Activated T-cell treated with anti-CD3 and anti-CD28 coated beads, Interleukin-2, amount 50 U/mL, for 4 hours (primary cell): Measurements from ENCODE around the gene CNRIP1. TPM values are rescaled to one million over a fixed set of nuclear protein-coding genes. Genes with fewer than 3 reads are reported as not detected.
A peak's percentile ranks its signal among the peaks of the same experiment; 100 is the strongest.

ENCODE experiments used
- ATAC-seq, 2 donors: fragments of 200-7000 bp; cut with Tn5 transposase; one replicate each; pipeline ENCODE4 v1.10.0; 2021
- DNase-seq: peaks from one replicate; pipeline ENCODE4 v3.0.0-alpha.2; 2020
- H3K27me3 Mint-ChIP-seq: one replicate; pipeline ENCODE4 v1.8.0; 2021; ENCODE audit warnings: low read depth, mixed read lengths
- H3K36me3 Mint-ChIP-seq: one replicate; pipeline ENCODE4 v1.8.0; 2022; ENCODE audit warnings: mixed read lengths; ENCODE audit not compliant: insufficient read depth
- H3K4me1 Mint-ChIP-seq: one replicate; pipeline ENCODE4 v1.8.0; 2021; ENCODE audit warnings: low read depth, mixed read lengths
- H3K4me3 Mint-ChIP-seq: one replicate; pipeline ENCODE4 v1.8.0; 2021; ENCODE audit warnings: mild to moderate bottlenecking, moderate library complexity, mixed read lengths
- H3K9me3 Mint-ChIP-seq: one replicate; pipeline ENCODE4 v1.8.0; 2021; ENCODE audit warnings: mixed read lengths
- total RNA-seq, 3 donors: library from RNA; stranded (reverse); gene quantifications; one replicate each; pipeline ENCODE4 v1.2.1, GENCODE V29; 2021

The CNRIP1 gene
- total RNA-seq, 3 donors from 2014 or later = 0.11 to 0.13 TPM; not detected in 1

GRCh38 chr2:68258851-68259250 lies 60.9 kb downstream of the CNRIP1 start:
- peaks cover 19% of the 10 kb centered on the region for H3K4me1 Mint-ChIP-seq
- no peak for ATAC-seq
- no peak for DNase-seq
- peaks cover 2% of the 10 kb centered on the region for H3K36me3 Mint-ChIP-seq
- no peak overlapping the region for H3K4me3 Mint-ChIP-seq
- H3K27me3 Mint-ChIP-seq = no peaks in the 10 kb centered on the region
- no peaks in the 10 kb centered on the region for H3K9me3 Mint-ChIP-seq

GRCh38 chr2:68256093-68256450 lies 63.7 kb downstream of the CNRIP1 start:
- H3K4me3 Mint-ChIP-seq = no peak overlapping the region
- H3K36me3 Mint-ChIP-seq = peaks cover 5% of the 10 kb centered on the region
- H3K4me1 Mint-ChIP-seq = peaks cover 25% of the 10 kb centered on the region
- ATAC-seq (no peak), DNase-seq (no peak)
- H3K27me3 Mint-ChIP-seq = no peaks in the 10 kb centered on the region
- H3K9me3 Mint-ChIP-seq = no peaks in the 10 kb centered on the region

GRCh38 chr2:68253219-68254068 lies 66.3 kb downstream of the CNRIP1 start:
- Mint-ChIP-seq H3K4me1 (peaks cover 36% of the 10 kb centered on the region), H3K9me3 (no peaks in the 10 kb centered on the region), H3K27me3 (no peaks in the 10 kb centered on the region)

GRCh38 chr2:68252400-68253218 lies 67.1 kb downstream of the CNRIP1 start, which contains the start of gene PPP3R1:
TSS of gene PPP3R1 (minus strand) at chr2:68252532. CDS start at chr2:68252127, 405 bp downstream.
- Mint-ChIP-seq H3K4me1 (peaks cover 36% of the 10 kb centered on the region), H3K9me3 (no peaks in the 10 kb centered on the region), H3K4me3 (peak within 1 kb of the TSS; percentile 99), H3K36me3 (peaks cover 8% of the 10 kb centered on the region), H3K27me3 (no peaks in the 10 kb centered on the region)
- peak; percentile 90 for DNase-seq
- ATAC-seq = peak; percentile 86 to 87

More at GRCh38 chr2:68253219-68254068, 66.3 kb downstream of the CNRIP1 start:
- Mint-ChIP-seq H3K4me3 (peak overlapping the region; percentile 97), H3K36me3 (peaks cover 8% of the 10 kb centered on the region)
- DNase-seq (peak; percentile 11), ATAC-seq (no peak)

GRCh38 chr2:68251855-68252399 lies 67.8 kb downstream of the CNRIP1 start:
- no peaks in the 10 kb centered on the region for H3K9me3 Mint-ChIP-seq

GRCh38 chr2:68251187-68251854 lies 68.4 kb downstream of the CNRIP1 start:
- peaks cover 8% of the 10 kb centered on the region for H3K36me3 Mint-ChIP-seq
- ATAC-seq = peak; percentile 62 to 64
- H3K27me3 Mint-ChIP-seq = no peaks in the 10 kb centered on the region
- H3K4me3 Mint-ChIP-seq = peak overlapping the region; percentile 99
- peak; percentile 67 for DNase-seq
- peaks cover 34% of the 10 kb centered on the region for H3K4me1 Mint-ChIP-seq
- no peaks in the 10 kb centered on the region for H3K9me3 Mint-ChIP-seq

More at GRCh38 chr2:68251855-68252399, 67.8 kb downstream of the CNRIP1 start:
- ATAC-seq (peak; percentile 13 to 19), DNase-seq (peak; percentile 41)
- H3K4me1 Mint-ChIP-seq = peaks cover 36% of the 10 kb centered on the region
- H3K27me3 Mint-ChIP-seq = no peaks in the 10 kb centered on the region
- peak overlapping the region; percentile 99 for H3K4me3 Mint-ChIP-seq
- peaks cover 8% of the 10 kb centered on the region for H3K36me3 Mint-ChIP-seq

GRCh38 chr2:68250652-68251186 lies 69.0 kb downstream of the CNRIP1 start:
- DNase-seq = no peak
- Mint-ChIP-seq H3K4me1 (peaks cover 30% of the 10 kb centered on the region), H3K27me3 (no peaks in the 10 kb centered on the region), H3K36me3 (peaks cover 8% of the 10 kb centered on the region), H3K4me3 (peak overlapping the region; percentile 99), H3K9me3 (no peaks in the 10 kb centered on the region)
- no peak for ATAC-seq

- peaks cover 28% of the 10 kb centered on the region for H3K4me1 Mint-ChIP-seq
- peak overlapping the region; percentile 99 for H3K4me3 Mint-ChIP-seq
- no peaks in the 10 kb centered on the region for H3K9me3 Mint-ChIP-seq
- DNase-seq (no peak), ATAC-seq (no peak)
- H3K36me3 Mint-ChIP-seq = peaks cover 8% of the 10 kb centered on the region
- H3K27me3 Mint-ChIP-seq = no peaks in the 10 kb centered on the region
These were observed 69.6 kb downstream of the CNRIP1 start for GRCh38 chr2:68250196-68250595.

- Mint-ChIP-seq H3K36me3 (peaks cover 6% of the 10 kb centered on the region), H3K27me3 (no peaks in the 10 kb centered on the region), H3K4me3 (no peak overlapping the region), H3K4me1 (peaks cover 17% of the 10 kb centered on the region), H3K9me3 (no peaks in the 10 kb centered on the region)
- ATAC-seq (no peak), DNase-seq (no peak)
These were observed 70.9 kb downstream of the CNRIP1 start for GRCh38 chr2:68248806-68249205.

GRCh38 chr2:68248361-68248760 lies 71.4 kb downstream of the CNRIP1 start:
- ATAC-seq = no peak
- Mint-ChIP-seq H3K4me1 (peaks cover 13% of the 10 kb centered on the region), H3K36me3 (peaks cover 6% of the 10 kb centered on the region), H3K27me3 (no peaks in the 10 kb centered on the region), H3K4me3 (no peak overlapping the region), H3K9me3 (no peaks in the 10 kb centered on the region)
- no peak for DNase-seq

GRCh38 chr2:68246396-68246795 lies 73.4 kb downstream of the CNRIP1 start:
- Mint-ChIP-seq H3K4me3 (no peak overlapping the region), H3K36me3 (peaks cover 5% of the 10 kb centered on the region), H3K9me3 (no peaks in the 10 kb centered on the region), H3K4me1 (peaks cover 20% of the 10 kb centered on the region), H3K27me3 (no peaks in the 10 kb centered on the region)
- DNase-seq = no peak
- ATAC-seq = no peak

GRCh38 chr2:68245672-68246071 lies 74.1 kb downstream of the CNRIP1 start:
- no peak for ATAC-seq
- no peaks in the 10 kb centered on the region for H3K27me3 Mint-ChIP-seq
- peaks cover 7% of the 10 kb centered on the region for H3K36me3 Mint-ChIP-seq
- H3K4me1 Mint-ChIP-seq = peaks cover 26% of the 10 kb centered on the region
- H3K9me3 Mint-ChIP-seq = no peaks in the 10 kb centered on the region
- no peak for DNase-seq
- H3K4me3 Mint-ChIP-seq = no peak overlapping the region

- DNase-seq (no peak), ATAC-seq (no peak)
- no peaks in the 10 kb centered on the region for H3K9me3 Mint-ChIP-seq
- peaks cover 8% of the 10 kb centered on the region for H3K36me3 Mint-ChIP-seq
- H3K27me3 Mint-ChIP-seq = no peaks in the 10 kb centered on the region
- no peak overlapping the region for H3K4me3 Mint-ChIP-seq
- peaks cover 27% of the 10 kb centered on the region for H3K4me1 Mint-ChIP-seq
These were observed 74.7 kb downstream of the CNRIP1 start for GRCh38 chr2:68245066-68245465.

- Mint-ChIP-seq H3K36me3 (peaks cover 6% of the 10 kb centered on the region), H3K4me3 (no peak overlapping the region), H3K9me3 (no peaks in the 10 kb centered on the region), H3K4me1 (peaks cover 27% of the 10 kb centered on the region), H3K27me3 (no peaks in the 10 kb centered on the region)
- ATAC-seq (no peak), DNase-seq (no peak)
These were observed 75.3 kb downstream of the CNRIP1 start for GRCh38 chr2:68244456-68244855.
